Colonic mucosa (tissue), 4 donors: ENCODE measurements around the gene REC114. TPM values are rescaled to one million over a fixed set of nuclear protein-coding genes. Genes with fewer than 3 reads are reported as not detected.

ENCODE experiments used
- DNase-seq: peaks from one replicate; pipeline ENCODE4 v3.0.0-alpha.2; 2020
- H3K27ac ChIP-seq: fragments of 200-600 bp; one replicate; pipeline ENCODE4 v1.8.0; 2021
- H3K27me3 ChIP-seq: fragments of 200-600 bp; one replicate; pipeline ENCODE4 v1.8.0; 2021
- H3K36me3 ChIP-seq: fragments of 200-600 bp; one replicate; pipeline ENCODE4 v1.8.0; 2021
- H3K4me1 ChIP-seq: fragments of 200-600 bp; one replicate; pipeline ENCODE4 v1.8.0; 2021; ENCODE audit warnings: mild to moderate bottlenecking
- H3K4me3 ChIP-seq: fragments of 200-600 bp; one replicate; pipeline ENCODE4 v1.8.0; 2021
- H3K9ac ChIP-seq, 2 donors: one replicate each; pipeline ENCODE4 v1.7.0; 2013; ENCODE audit warnings: control low read depth in 2 of 2, low read depth in 2 of 2, low read length in 2 of 2
- H3K9me3 ChIP-seq: fragments of 200-600 bp; one replicate; pipeline ENCODE4 v1.8.0; 2021
- intact Hi-C: fragments of 100-400 bp; cut with DNase I; formaldehyde crosslinking; loops from one replicate; pipeline ENCODE4 v1.14.1; 2022
- total RNA-seq, 2 donors: library from RNA; stranded (reverse); fragmentation: NEBNext Ultra II Directional in 1 of 2; extraction: Animal tissue kit (Norgen Biotek cat#: 25700) in 1 of 2; gene quantifications; one replicate each; pipeline ENCODE4 v1.2.1, GENCODE V29; 2021
- TF ChIP-seq, protein P1 (sequence below): fragments of 200-600 bp; IDR thresholded peaks from one replicate; pipeline ENCODE4 v1.8.0; 2022; ENCODE audit warnings: antibody characterized with exemption, mild to moderate bottlenecking
- donor health status: healthy.
- donor health status: DM: no; HTN: no; CAD: no.
- donor health status: DM: no; HTN: no; CAD: no.

The REC114 gene
- total RNA-seq, 2 donors from 2014 or later, result not detected

- Histone ChIP-seq H3K9ac (no peak overlapping the region), H3K4me1 (peaks cover 4% of the 10 kb centered on the region), H3K27ac (no peak overlapping the region), H3K27me3 (no peaks in the 10 kb centered on the region), H3K36me3 (no peaks in the 10 kb centered on the region), H3K9me3 (no peaks in the 10 kb centered on the region), H3K4me3 (no peak overlapping the region)
- TF ChIP-seq, protein P1, sequence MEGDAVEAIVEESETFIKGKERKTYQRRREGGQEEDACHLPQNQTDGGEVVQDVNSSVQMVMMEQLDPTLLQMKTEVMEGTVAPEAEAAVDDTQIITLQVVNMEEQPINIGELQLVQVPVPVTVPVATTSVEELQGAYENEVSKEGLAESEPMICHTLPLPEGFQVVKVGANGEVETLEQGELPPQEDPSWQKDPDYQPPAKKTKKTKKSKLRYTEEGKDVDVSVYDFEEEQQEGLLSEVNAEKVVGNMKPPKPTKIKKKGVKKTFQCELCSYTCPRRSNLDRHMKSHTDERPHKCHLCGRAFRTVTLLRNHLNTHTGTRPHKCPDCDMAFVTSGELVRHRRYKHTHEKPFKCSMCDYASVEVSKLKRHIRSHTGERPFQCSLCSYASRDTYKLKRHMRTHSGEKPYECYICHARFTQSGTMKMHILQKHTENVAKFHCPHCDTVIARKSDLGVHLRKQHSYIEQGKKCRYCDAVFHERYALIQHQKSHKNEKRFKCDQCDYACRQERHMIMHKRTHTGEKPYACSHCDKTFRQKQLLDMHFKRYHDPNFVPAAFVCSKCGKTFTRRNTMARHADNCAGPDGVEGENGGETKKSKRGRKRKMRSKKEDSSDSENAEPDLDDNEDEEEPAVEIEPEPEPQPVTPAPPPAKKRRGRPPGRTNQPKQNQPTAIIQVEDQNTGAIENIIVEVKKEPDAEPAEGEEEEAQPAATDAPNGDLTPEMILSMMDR, result no peak
- intact Hi-C loops, result no loop called here
- DNase-seq, result no peak
Measured at GRCh38 chr15:73607405-73607804, 164.4 kb downstream of the REC114 start.

DNA sequence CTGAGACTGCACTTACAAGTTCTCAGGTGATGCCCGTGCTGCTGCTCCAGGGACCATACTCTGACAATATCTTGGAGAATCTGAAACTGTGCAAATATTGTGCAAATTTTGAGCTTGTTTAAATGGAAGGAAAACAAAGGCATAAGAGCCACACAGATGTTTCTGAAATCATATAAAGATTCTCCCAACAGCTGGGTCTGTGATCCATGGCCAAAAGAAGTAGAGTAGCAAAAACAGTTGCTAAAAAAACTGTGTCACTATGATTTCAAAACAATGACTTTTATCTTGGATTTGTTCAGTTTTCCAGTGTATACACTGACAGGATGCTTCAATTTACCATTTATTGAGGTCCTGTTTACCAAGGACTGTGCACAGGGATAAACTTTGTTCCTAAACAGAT is 164.9 kb downstream of the REC114 start:
- no peak overlapping the region for H3K27ac ChIP-seq
- no peaks in the 10 kb centered on the region for H3K9me3 ChIP-seq
- H3K9ac ChIP-seq, result no peak overlapping the region

DNA sequence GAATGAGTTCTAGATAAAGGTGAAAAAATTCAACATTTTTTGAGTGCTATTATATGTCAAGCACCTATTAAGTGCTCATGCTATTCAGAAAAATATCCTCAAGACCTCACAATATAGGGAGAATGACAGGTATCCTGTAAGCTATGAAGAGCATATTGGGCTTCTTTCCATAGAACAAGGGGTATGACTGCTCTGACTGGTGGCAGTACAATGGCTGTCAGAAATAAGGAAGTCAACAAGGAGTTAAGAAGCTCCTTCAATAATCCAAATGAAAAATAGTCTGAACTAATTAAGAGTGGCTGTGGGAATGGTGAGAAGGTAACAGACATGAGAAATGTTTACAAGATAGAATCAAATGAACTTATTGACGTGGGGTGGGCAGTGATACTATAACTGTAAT is 165.5 kb downstream of the REC114 start:
- Histone ChIP-seq H3K9ac (no peak overlapping the region), H3K4me1 (no peaks in the 10 kb centered on the region), H3K27ac (no peak overlapping the region), H3K4me3 (no peak overlapping the region), H3K36me3 (no peaks in the 10 kb centered on the region), H3K27me3 (no peaks in the 10 kb centered on the region), H3K9me3 (no peaks in the 10 kb centered on the region)
- DNase-seq, result no peak
- TF ChIP-seq, protein P1, result no peak
- intact Hi-C loops, result no loop called here

More for the DNA sequence above, 164.9 kb downstream of the REC114 start:
- H3K36me3 ChIP-seq, result no peaks in the 10 kb centered on the region
- no peaks in the 10 kb centered on the region for H3K4me1 ChIP-seq
- H3K4me3 ChIP-seq, result no peak overlapping the region
- intact Hi-C loops, result no loop called here
- DNase-seq, result no peak
- H3K27me3 ChIP-seq, result no peaks in the 10 kb centered on the region
- TF ChIP-seq, protein P1, result no peak

DNA sequence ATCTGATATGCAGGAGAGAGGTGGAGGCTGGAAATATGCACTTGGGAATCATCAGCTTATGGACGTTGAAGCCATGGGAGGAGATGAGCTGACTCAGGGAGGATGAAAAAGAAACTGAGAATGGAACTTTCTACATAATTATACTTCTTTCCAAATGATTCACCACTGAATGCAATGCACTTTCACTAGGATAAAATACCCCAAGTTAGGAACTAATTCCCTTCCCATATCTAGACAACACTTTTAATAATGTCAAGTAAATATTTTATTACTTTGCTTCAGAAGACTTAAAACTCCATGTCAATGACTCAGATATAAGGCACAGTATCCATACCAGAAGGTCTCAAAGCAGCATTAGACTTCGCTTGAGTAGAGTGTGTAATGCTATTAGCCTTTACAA is 166.0 kb downstream of the REC114 start:
- Histone ChIP-seq H3K27ac (no peak overlapping the region), H3K27me3 (no peaks in the 10 kb centered on the region), H3K4me3 (no peak overlapping the region), H3K9me3 (no peaks in the 10 kb centered on the region), H3K36me3 (no peaks in the 10 kb centered on the region), H3K4me1 (no peaks in the 10 kb centered on the region), H3K9ac (no peak overlapping the region)
- DNase-seq, result no peak
- TF ChIP-seq, protein P1, result no peak
- intact Hi-C loops, result no loop called here

Other genes with a start within 250 kb of the REC114 start
- under 1 TPM; 0.08 to 0.10 TPM for gene HCN4, start 74.2 kb upstream of the REC114 start, total RNA-seq
- 100 to 1,000 TPM; 111 to 159 TPM for gene NPTN, start 190.2 kb downstream of the REC114 start, total RNA-seq
- 10 to 100 TPM; 45.2 to 49.9 TPM for gene CD276, start 241.2 kb downstream of the REC114 start, total RNA-seq